ENCODE data around the gene RPL36.
"Not testable (repeated sequence)": the region's sequence is repeated elsewhere in the genome, so short reads cannot be mapped to it uniquely, and the experiment has no call there.

Gene RPL36

DNA sequence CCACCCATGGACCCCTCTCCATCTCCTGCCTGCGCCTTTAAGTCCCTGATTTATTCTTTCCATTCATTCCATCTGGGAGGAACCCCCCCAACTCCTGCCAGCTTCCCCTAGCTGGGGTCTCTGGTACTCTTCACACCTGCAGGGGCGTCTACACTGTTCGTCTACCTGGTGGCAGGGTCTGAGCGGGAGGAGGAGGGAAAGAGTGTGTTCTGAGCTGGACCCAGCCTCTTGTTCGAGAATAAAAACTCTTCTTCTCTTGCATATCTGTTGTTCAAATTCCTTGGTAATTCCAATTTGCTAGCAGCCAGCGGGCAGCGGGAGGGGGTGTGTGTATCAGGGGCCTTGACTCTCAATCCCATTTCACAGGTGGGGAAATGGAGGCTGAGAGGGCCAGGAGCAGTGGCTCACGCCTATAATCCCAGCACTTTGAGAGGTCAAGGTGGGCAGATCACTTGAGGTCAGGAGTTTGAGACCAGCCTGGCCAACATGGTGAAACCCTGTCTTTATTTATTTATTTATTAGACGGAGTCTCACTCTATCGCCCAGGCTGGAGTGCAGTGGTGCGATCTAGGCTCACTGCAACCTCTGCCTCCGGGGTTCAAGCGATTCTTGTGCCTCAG, 1.7 kb upstream of the RPL36 start:
- not testable (repeated sequence) for DNase-seq (ENCODE audit: low read depth in 2 of 2, low spot score in 1 of 2)

DNA sequence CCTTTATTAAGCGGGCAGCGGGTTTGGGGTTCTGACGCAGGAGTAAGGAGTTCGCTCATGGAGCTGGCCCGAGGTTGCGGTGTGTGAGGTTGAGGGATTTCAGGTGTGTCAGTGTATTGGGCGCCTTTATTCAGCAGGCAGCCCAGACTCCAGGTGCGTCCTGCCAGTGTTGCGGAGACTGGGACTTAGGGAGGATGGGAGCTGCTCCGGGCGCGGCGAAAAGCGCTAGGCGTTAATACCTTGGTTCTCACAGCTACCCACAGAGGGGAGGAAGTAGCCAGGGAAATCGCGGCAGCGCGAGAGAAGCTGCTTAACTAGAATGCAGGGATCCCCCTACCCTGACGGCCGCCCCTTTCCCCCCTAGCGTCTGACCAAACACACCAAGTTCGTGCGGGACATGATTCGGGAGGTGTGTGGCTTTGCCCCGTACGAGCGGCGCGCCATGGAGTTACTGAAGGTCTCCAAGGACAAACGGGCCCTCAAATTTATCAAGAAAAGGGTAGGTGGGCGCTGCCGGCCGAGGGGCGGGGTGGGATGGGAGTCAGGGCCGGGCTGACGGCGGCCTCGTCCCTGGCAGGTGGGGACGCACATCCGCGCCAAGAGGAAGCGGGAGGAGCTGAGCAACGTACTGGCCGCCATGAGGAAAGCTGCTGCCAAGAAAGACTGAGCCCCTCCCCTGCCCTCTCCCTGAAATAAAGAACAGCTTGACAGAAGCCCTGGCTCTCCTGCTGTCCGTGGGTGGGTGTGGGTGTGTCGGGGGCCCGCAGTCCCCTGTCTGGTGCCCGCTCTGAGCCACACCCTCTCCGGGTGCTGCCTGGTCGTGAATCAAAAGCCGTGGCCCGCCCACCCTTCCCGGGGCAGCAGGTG, 1.1 kb downstream of the RPL36 start:
- DNase-seq (ENCODE audit: low read depth in 2 of 2, low spot score in 1 of 2) = peak; percentile 46 to 54

DNA sequence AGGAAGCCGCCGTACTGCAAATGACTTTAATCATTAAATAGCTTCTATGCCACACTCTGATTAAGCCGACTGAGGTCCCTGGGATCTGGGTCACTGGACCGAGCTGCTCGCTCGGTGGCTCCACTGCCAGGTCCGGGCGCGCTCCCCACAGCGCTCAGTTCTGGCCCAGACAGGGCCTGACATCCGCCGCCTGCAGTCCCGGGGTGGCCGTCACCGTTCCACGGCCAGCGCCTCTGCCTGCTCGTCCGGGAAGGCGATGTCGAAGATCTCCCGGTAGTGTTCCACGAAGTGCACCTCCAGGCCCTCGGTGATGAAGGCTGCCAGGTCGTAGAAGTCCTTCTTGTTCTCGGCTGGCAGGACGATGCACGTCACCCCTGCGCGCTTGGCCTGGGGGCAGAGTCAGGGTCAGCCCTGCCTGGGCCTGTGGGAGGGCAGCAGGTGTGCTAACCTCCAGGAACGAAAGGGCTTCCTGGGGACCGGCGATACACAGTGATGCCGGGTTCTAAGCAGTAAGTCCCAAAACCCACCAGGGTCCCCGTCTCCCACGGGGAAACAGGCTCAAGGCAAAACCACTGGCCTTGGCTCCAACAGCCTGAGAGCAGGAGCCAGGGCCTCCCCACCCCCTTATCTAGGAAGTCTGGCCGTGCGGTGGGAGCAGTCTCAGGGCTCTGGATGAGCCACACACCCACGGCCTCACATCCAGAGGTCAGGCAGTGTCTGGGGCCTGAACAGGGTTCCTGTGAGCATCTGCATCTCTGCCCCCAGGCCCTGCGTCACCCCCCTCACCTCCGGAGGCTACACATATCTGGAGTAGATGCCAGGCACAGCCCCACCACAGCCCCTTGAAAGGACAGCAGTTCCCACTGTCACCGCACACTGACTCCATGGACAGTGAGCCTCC, 2.0 kb downstream of the RPL36 start:
- DNase-seq (ENCODE audit: low read depth in 2 of 2, low spot score in 1 of 2) = no peak

DNA sequence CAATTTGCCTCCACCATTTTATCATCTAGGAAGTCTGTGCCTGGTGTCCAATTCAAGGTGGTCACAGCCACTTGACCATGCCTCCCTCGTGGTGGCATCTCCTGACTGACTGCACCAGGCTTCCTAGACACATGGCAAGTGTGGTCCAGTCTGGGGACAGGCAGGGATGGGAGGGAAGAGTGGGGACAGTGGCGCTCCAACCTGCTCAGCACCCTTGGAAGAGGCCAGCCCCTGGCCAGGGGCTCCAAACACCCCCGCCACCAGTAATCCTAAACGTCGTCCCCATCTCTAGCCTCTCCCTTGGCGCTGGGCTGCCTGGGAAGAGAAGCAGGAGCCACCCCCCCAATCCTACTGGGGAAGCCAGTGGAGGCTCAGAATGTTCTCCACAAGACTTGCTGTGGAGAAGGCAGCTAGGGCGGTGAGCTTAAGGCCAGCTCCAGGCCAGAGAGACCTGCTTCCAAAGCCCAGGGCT, 2.7 kb downstream of the RPL36 start:
- no peak for DNase-seq (ENCODE audit: low read depth in 2 of 2, low spot score in 1 of 2)

DNA sequence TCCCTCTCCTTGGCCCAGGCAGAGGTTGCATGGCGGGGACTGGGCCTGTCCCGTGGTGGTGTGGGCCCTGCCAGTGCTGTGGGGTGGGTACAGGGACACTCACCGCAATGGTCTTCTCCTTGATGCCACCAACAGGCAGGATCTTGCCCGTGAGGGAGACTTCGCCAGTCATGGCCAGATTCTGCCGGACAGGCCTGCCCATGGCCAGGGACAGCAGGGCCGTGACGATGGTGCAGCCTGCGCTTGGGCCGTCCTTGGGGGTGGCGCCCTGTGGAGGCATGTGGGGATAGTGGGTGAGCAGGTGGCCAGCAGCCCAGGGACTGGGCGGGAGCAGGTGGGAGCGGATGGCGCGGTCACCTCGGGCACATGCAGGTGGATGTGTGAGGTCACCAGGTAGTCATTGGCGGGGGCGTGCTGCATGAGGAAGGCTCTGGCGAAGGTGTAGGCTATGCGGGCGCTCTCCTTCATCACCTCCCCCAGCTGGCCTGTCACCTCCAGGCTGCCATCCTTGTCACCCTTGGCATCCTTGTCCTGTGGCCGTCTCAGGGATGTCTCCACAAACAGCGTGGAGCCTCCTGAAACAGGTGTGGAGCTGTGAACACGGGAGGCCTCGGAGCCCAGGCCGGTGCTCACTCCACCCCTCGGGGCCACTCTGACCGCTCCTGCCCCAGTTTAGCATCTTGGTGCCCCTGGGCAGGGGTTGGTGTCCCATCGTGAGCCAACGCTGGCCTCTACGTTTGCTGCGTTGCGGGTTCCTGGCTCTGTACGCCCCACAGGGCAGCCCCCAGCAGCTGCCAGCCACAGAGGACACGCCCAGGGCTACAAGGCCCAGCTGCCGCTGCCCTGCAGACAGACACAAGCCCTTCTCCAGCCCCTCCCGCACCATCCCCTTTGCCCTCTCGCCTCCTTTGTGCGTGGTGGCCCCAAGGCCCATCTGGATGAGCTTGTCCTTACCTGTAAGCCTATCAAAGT, 3.4 kb downstream of the RPL36 start:
- no peak for DNase-seq (ENCODE audit: low read depth in 2 of 2, low spot score in 1 of 2)

DNA sequence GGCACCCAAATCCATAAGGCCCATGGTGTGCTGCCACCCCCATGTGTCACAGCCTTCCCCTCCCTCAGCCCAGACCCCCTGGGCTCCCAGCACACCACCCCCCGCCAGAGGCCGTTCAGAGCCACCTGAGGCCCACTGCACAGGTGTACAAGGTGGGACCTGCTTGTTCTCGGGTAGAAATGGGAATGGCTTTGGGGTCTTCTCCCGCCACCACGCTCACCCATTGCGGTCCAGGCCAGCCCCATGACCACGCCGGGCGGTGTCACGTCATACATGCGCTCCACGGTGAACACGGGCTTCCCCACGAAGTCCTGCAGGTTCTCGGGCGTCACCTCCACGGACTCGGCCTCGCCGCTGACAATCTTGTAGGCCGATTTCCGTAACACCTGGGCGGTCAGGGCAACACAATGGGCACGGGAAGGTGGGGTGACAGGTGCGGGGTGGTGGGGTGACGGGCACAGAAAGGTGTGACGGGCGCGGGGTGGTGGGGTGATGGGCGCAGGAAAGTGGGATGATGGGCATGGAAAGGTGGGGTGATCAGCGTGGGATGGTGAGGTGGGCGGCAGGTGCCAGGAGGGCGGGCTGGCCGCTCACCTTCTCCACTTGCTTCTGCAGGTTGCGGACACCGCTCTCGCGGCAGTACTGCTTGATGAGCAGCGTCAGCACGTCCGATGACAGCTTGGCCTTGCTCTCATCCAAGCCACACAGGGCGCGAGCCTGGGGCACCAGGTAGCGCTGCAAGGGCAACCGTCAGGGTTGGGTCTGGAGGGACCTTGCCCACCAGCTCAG, 4.3 kb downstream of the RPL36 start:
- no peak for DNase-seq (ENCODE audit: low read depth in 2 of 2, low spot score in 1 of 2)

DNA sequence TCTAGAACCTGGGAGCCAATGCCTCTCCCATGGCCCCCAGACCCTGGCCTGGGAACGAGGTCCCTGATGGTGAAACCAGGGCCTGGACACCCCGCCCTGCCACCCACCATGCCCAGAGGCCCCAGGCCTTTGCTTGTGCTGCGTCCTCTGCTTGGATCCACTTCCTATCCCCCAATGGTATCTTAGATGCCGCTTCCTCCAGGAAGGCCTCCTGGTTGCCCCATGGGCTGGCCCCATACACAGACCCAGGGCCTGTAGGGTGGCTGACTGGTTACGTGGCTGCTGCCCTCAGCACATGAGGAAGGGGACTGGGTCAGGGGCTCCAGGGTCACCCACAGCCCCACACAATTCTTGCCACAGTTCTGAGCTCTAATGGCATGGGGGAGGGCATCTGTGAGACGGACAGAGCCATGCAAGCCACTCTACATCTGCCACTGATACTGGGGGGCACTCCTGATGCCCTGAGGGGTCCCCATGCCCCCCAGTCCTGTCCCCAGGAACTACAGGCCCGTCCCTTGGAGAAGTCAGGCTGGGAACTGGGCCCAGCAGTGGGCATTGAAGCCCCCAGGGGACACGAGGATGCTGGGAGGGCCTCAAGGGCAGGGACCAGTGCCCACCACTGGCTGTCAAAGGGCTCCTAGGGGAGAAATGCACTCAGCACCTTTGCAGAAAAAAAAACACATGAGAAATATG, 5.0 kb downstream of the RPL36 start:
- DNase-seq (ENCODE audit: low read depth in 2 of 2, low spot score in 1 of 2) = no peak

DNA sequence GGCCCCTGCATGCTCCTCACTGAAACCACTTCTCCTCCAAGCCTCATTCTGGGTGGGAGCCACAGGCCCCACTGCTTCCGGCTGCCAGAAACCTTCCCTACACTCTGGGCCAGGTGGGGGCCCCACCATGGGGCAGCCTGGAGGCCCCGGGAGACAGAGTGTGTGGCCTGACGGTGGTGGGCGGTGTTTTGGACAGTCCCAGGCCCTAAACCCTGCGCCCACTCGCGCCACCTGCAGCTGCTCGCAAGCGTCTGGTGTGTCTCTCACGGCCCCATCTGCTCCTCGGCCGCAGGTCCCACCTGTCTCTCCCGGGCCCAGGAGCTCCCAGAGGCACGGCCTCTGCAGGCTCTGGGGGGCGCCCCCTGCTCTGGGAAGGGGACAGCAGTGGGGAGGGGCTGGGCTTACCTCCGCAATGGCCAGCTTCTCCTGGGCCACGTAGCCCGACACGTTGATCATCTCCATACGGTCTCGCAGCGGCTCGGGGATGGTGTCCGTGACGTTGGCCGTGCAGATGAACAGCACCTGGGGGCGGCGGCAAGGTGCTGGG, 5.6 kb downstream of the RPL36 start:
- no peak for DNase-seq (ENCODE audit: low read depth in 2 of 2, low spot score in 1 of 2)

DNA sequence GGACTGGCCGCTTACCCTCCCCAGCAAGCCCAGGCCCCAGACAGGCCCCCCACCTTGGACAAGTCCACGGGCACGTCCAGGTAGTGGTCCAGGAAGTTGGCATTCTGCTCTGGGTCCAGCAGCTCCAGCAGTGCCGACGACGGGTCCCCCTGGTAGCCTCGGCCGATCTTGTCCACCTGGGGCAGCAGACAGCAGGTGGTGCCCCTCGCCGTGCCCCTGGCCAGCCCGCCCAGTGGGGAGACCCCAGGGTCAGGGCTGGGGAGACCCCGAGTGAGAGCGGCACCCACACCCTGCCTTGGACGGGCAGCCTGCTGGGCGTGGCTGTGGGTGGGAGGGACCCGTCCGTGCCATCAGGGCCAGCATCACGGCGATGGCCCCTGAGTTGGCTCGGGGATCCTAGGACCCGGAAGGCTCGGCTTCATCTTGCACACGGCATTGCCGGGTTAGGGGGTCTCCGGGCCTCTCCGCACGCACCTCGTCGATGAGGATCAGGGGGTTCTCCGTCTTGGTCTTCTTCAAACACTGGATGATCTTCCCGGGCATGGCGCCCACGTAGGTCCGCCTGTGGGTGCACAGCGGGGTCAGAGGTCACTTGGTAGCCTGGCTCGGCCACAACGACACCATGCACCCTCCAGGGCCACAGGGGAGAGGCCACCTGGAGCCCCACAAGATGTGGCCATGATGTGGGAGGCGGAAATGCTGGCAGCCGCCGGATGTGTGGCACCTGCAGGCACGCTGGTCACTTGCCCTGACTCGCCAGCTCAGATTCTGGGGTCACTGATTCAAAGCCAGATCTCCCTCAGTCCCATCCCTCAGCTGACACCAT, 6.3 kb downstream of the RPL36 start:
- no peak for DNase-seq (ENCODE audit: low read depth in 2 of 2, low spot score in 1 of 2)

DNA sequence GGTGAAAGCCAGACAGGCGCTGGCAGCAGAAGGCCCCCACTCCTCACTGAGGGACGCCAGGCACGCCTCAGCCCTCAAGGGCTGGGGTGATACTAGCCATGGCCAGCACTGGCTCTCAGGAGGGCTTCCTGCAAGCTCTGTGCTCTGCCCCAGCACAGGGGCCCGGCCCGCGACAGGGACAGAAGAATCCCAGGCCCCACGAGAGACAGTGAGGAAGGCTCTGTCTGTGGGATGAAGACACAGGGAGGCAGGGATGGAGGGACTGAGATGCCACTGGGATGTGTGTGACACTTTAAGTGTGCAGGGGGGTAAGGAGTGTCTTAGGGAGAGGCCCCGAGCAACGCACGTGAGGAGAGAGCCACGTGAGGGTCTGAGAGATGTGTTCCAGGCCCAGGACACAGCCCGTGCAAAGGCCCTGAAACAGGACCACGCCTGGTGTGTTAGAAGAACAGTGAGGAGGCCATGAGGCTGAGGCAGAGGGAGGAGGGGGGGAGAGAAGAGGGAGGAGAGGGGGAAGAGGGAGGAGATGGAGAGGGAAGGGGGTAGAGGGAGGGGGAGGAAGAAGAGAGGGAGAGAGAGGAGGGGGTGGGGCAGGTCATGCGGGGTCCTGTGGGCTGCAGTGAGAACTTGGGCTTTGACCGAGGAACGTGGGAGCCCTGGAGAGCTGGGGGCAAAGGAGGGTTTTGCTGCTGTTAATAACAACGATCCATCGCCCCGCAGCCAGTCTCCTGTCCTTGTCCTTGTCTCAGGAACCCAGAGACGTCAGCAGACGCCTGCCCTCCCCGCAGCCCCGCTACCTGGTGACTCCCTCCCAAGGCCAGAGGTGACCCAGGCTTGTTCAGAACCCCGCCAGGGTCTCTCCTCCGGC, 7.2 kb downstream of the RPL36 start:
- no peak for DNase-seq (ENCODE audit: low read depth in 2 of 2, low spot score in 1 of 2)

DNA sequence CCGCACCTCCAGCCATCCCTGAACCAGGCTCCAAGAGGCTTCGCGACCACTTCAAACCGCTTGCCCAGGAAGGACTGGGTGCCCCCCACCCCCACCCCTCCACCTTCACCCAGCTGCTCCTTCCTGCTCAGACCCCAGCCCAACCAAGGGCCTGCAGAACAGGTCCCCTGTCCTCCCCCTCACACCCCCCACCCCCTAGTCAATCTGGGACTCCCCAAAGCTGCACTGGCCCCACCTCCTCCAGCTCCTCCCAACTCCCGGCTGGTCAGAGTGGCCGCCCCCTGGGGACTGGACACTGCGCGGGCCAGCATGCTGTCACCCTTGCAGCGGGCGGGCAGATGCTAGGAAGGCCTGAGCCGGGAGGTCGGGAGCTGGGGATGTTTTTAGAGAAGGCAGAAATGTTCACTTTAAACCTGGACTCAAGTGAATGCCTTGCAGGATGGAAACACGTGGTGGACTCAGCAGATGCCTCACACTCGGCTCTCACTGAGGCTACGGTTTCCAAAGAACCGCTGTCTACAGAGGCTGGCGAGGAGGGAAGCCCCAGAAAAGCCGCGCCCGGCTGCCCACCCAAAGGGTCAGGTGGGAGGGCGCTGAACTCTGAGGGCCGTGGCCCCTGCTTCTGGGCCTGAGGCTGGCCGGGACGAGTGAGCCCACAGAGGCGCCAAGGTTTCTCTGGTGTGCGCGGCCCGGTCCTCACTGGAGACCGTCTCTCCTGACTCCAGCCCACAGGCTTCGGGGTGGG, 8.0 kb downstream of the RPL36 start:
- DNase-seq (ENCODE audit: low read depth in 2 of 2, low spot score in 1 of 2) = no peak

DNA sequence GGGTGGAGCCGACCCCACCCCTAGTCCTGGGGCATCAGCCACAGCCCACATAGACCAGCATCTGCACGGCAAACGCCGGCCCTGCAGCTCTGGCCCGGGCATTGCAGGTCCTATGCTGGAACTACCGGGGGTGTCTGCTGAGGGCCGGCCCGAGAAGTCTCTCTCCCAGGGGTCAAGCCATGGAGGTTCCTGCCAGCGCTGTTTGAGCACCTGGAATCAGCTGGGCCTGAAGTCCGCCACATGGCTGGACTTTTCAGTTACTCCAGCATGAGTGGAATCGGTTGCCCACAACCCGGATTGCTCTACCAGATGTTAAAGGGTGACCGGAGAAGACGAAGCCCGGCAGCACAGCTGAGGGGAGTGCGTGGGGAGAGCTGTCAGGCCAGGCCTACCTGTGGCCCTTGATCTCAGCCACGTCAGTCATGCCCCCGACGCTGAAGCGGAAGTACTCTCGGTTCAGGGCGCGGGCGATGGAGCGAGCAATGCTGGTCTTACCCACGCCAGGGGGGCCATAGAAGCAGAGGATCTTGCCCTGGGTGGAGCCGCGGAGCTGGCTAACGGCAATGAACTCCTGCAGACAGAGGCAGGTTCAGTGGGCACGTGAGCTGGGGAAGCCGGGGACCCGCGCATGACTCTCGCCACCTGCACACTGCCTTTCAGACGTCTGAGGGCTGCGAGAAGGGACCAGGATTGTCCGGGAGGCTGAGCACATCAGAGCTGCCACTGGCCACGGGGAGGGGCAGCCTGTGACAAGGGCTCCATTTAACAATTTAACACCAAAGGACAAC, 8.7 kb downstream of the RPL36 start:
- no peak for DNase-seq (ENCODE audit: low read depth in 2 of 2, low spot score in 1 of 2)

DNA sequence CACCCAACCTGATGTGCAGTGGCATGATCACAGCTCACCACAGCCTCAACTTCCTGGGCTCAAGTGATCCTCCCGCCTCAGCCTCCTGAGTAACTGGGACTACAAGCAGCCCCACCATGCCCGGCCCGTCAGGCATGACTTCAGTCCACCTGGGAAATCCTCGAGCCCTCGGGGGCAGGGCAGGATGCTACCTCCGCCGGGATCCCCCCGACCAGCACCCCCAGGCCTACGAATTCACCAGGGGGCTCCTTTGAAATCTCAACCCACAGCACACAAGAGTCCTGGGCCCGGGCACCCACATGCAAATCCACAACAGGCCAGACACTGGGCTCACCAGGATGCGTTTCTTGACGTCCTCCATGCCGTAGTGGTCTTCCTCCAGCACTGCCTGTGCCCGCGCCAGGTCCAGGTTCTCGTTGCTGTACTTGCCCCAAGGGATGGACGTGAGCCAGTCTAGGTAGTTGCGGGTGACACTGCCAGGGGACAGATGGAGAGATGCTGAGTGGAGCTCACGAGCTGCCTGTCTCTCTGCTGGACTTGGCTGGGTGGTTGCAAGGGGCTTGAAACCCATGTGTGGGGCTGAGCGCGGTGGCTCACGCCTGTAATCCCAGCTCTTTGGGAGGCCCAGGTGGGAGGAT, 10.5 kb downstream of the RPL36 start:
- DNase-seq (ENCODE audit: low read depth in 2 of 2, low spot score in 1 of 2) = no peak

DNA sequence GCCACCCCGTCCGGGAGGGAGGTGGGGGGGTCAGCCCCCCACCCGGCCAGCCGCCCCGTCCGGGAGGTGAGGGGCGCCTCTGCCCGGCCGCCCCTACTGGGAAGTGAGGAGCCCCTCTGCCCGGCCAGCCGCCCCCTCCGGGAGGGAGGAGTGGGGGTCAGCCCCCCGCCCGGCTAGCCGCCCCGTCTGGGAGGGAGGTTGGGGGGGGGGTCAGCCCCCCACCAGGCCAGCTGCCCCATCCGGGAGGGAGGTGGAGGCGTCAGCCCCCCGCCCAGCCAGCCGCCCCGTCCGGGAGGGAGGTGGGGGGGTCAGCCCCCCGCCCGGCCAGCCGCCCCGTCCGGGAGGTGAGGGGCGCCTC, 11.9 kb downstream of the RPL36 start:
- DNase-seq (ENCODE audit: low read depth in 2 of 2, low spot score in 1 of 2) = not testable (repeated sequence)
